GM19351 (cell line): ENCODE measurements around the gene DNAI1.
"Not testable (repeated sequence)": the region's sequence is repeated elsewhere in the genome, so short reads cannot be mapped to it uniquely, and the experiment has no call there.

ENCODE experiments used
- ATAC-seq: cut with Tn5 transposase; IDR thresholded peaks from one replicate; pipeline ENCODE4 v1.9.1; 2021; ENCODE audit warnings: mild to moderate bottlenecking, moderate library complexity; ENCODE audit not compliant: unreplicated experiment

DNAI1 gene

DNA sequence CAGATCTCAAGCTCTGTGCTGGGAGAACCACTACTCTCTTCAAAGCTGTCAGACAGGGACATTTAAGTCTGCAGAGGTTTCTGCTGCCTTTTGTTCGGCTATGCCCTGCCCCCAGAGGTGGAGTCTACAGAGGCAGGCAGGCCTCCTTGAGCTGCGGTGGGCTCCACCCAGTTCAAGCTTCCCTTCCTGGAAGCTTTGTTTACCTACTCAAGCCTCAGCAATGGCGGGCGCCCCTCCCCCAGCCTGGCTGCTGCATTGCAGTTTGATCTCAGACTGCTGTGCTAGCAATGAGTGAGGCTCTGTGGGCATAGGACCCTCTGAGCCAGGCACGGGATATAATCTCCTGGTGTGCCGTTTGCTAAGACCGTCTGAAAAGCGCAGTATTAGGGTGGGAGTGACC, 73.4 kb downstream of the DNAI1 start:
- not testable (repeated sequence) for ATAC-seq

DNA sequence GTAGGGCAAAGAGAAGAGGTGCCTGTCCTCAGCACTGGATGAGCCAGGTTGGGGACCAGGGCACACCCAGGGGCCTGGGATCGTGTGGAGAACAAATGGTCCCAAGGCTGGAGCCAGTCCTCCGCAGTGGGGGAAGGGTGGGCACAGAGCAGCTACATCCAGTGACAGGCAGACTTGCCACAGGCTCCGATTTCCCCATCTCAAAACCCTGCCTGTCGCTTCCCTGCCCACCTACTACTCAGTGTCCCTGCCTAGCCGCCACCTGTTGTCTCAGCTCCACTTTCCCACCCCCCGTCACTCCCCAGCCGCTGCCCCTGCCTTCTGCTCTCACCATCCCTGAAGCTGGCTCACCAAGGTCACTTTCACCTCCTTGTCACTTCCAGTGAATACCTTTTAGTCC, 78.1 kb downstream of the DNAI1 start:
- no peak for ATAC-seq

DNA sequence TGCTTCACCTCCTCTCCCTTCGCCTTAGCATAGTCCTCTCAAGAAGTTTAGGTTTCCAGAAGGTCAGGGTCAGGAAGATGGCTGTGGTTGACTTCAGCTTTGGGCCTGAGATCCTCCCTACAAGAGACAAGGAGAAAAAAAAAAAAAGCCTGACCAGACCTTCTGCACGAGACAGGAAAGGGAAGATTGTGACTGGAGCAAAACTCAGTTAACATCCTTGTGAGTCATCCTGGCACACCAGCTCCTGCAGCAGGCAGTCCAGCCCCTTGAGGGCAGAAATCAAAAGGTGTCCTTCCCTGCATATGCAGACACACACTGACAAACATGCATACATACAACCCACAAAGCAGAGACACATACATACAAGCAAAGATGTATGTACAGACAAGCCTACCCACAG, 82.2 kb downstream of the DNAI1 start:
- ATAC-seq, result no peak

DNA sequence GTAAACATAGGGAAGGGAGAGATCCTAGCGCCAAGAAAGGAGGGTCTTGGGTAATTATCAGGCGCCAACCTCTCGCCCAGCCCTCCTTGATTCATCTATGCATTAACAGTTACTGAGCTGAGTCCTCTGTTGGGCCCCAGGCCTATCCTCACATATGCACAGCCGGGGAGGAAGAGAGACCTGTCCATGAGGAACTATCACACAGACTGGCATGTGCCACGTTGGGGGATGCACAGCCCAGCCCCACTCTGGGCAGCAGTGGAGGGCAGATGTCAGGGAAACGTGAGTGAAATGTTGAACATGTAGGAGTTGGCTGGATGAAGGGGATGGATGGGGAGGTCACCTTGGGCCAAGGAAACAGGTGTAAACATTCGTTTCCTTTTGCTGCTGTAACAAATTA, 82.9 kb downstream of the DNAI1 start:
- no peak for ATAC-seq

DNA sequence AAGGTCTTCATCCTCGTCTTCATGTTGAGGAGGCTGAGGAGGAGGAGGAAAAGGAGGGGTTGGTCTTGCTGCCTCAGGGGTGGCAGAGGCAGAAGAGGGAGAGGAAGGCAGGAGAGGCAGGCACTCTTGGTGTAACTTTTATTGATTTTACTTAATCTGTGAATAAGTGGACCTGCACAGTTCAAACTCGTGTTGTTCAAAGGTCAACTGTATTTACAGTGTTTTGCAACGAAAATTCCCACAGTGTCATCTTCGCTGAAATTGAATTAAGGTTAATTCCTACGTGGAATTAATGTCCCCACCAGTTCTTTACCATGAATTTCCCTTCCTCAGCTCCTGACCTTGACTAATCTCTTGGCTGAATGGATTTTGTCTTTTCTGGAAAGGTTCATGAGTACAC, 85.4 kb downstream of the DNAI1 start:
- no peak for ATAC-seq

DNA sequence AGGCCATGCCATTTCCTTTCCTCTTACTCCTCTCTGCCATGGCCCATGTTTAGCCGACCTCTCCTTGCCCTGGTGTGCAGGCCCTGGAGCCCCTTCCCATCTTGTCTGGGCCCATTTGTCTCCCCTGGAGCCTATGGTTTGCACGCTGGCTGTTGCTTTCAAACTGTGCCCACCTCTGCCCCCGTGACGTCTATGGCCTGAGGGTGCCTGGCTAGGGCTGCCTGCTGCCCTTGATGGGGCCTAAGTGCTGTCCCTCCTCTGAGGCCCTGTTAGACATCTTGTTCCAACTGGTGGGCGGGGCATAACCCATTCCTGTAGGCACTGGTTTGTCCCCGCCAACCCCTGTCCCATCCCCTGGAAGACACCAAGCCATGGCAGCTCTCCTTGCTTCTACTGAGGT, 86.9 kb downstream of the DNAI1 start:
- no peak for ATAC-seq

DNA sequence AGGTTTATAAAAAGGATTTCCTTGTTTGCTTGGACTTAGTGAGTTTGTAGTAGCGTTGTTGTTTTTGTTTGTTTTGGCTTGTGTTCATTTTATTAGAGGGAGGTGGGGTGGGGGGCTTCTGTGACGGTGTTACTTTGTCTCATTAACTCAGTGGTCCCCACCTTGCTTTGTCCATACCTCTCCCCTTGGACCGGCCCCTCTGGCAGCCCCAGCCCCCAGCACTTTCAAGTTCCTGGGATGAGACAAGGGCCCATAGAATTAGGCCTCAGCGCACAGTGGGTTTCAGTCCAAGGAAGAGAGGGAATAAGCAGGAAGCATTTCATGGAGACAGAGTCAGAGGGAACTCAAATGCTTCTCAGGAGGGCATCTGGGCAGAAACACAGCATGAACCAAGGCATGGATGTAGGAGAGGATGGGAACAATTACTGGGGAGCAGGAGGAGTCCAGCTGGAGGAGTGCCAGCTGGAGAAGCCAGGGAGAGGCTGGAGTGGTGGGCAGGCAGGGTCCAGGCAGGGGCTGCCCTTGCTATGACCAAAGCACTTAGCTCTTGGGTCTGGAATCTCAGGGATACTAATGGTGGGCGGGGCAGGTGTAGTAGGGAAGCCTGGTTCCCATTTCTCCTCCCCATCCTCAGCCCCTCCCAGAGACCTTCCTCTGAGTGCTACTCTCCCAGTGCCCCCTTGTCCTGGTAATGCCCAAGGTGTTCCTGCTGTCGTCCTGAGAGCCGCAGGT, 87.7 kb downstream of the DNAI1 start:
- no peak for ATAC-seq

DNA sequence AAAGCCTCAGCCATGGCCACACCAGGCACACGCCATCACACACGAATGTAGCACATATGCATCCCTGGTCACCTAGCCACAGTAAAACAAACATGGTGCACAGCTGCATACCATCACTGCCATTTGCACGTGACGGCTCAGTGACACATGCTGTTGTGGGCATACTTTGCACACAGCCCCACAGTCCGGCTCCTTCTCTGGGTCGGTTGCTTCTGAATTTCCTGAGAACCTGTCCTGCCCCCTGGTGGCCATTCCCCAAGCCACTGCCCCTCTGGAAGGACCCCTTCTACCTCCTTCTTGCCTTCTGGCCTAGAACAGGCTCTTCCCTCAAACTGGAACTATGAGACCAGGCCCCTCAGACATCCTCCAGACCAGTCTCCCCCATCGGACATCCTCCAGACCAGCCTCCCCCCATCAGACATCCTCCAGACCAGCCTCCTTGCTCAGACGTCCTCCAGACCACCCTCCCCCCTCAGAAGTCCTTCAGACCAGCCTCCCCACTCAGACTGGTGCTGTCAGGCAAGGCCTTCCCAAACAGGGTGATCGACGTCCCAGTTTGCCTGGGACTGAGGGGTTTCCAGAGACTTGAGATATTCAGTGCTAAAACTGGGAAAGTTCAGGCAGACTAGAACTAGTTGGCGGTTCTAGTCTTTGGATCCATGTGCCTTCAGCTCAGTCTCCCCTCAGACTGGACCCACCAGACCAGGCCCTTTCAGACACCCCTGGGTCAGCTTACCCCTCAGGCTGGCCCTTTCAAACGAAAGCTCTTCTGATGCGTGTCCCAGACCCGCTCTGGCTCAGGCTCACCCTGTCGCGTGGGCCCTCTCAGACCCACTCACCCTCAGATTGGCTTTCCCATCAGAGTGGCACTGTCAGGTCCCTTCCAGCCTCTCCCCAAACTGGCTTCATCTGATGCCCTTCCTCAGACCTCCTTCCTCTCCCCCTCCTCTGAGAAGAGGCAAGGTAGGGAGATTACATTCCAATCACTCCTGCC, 88.5 kb downstream of the DNAI1 start:
- no peak for ATAC-seq

DNA sequence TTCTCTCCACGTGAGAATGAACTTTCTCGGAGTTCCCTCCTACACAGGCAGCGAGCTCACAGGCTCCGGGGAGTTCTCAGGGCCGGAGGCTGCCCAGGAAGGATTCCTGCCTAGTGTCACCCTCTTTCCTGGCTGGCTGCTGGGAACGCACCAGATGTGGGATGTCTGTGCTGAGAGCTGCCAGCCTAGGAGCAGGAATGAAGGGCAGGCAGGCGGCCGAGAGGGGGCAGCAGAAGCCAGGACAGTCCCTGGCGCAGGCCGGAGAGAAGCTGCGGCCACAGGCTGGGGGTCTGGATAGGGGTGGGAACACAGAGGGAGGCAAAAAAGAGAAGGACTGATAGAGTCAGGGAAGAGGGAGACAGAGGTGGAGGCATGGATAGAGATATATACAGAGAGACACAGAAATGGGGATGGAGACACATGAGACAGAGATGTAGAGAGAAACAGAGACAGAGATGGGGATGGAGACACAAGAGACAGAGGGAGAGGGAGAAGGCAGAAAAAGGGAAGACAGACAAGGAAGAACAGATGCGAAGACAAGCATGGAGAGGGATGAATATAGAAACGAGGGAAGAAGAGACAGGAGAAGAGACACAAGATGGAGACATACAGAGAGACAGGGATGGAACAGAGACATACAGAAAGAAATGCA, 89.5 kb downstream of the DNAI1 start:
- no peak for ATAC-seq

DNA sequence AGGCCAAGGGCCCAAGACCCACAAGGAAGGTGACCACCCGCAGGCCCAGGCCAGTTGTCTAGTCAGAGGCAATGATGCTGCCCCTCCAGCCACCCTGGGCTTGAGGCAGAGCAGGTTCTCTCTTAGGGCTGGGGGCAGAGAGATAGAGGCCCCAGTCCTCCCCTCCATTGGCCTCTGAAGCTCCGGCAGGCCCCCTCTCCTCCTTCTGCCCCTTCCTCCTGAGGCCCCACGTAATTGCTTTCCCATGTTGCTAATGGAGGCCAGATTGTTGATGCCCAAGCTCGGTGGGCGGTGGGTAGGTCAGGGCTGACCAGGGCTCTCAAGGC, 90.8 kb downstream of the DNAI1 start:
- ATAC-seq, result no peak

DNA sequence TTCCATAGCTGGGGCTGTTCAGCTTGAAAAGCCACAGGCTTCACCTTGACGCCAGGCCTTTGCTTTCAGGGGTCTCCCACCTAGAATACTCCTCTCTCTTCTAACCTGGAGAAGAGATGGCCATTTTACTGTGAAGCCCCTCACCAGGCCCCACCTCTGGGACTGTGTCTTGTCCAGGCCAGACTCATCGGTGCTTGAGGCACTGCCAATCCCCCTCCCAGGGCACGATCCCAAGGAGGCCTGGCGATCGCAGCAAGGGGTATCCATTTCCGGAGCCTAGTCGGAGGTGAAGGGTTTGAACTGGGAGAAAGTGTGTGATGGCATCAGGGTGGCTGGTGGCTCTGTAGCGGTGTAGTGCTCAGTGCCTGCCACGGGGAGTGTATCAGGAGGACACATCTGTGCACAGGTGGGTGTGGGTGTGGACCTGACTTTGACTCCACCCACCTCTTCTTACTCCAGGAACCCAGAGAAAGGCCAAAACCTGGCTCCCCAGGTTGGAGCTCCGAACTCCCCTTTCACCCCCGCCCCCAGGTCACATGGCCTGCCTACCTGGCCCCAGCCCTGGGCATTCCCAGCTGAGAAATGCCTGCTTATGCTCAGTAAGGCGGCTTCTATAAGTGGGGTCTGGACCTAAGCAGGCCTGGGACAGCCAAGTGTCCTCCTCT, 91.5 kb downstream of the DNAI1 start:
- ATAC-seq, result no peak

DNA sequence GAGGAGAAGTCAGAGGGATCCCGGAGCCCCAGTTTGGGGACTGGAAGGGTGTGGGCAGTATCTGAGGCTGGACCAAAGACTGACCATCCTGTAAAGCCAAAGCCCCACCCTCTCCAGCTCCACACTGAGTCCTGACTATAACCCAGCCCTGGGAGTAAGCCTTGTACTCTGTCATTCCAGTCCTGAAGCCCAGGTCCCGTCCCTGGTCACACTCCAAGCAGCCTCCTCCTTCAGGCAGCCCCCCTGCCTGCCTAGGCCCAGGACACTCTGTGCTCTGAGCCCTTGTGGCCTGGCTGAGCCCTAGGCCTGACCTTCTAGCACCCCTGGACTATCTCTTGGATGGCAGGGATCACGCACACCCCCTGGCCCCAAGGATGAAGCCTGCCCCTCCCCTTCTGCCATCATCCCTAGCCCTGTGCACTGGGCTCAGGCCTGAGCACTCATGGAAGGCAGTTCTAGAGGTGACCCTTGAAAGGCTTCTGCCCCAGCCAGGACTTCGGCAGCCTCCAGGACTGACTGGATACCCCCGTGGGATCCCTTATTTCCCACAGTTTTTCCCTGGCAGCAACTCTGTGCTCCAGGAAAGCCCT, 92.2 kb downstream of the DNAI1 start:
- ATAC-seq, result no peak

DNA sequence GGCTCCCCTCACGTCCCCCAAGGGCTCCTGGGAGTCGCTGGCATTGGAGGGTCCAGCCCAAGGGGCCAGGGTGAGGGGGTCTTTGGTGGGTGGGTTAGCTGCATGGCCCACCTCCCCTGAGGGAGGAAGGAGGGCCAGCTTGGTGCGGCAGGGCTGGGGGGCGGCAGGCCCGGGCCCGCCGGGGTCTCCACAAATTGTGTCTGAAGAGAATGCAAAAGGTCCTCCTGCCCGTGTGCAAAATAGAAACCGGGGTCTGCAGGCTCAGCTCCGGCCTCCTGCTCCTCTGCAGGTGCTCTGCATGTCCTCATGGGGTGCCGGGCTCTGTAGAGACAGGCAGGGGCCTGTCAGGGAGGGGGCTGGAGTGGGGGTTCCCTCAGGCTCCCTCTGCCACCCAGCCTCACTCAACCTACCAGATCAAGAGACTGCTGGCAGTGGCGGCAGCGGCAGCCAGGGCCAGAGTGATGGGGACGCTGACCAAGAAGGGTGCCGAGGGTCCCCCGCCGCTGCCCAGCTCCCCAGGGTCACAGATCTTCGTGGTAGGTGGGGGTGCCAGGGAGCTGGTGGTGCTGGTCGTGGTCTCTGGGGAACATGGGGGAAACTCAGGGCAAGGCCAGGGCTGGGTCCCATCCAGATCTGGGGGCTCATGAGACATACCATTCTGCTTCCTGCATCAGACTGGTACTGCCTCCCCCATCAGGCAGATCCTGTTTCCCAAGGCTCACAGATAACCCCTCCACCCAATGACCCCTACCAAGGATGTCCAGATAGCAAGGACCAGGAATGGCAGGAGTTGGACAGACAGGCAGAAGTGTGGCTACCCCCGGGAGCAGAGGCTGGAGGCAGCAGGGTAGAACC, 93.4 kb downstream of the DNAI1 start:
- no peak for ATAC-seq

DNA sequence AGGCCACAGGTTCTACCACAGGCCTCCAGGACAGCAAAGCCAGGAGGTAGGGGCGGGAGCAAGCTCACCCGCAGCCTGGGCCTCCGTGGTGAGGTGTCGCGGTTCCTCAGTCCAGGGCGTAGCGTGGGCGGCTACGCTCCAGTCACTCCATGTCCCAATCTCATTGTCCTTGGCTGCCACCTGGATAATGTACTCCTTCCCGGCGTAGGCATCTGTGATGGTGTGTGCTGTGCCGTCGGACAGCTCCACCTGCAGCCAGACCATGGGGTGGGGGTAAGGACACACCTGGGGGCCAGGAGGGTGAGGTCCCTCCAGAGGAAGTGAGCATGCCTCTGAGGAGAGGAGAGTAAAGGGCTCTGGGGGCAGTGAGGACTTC, 94.0 kb downstream of the DNAI1 start:
- no peak for ATAC-seq

DNA sequence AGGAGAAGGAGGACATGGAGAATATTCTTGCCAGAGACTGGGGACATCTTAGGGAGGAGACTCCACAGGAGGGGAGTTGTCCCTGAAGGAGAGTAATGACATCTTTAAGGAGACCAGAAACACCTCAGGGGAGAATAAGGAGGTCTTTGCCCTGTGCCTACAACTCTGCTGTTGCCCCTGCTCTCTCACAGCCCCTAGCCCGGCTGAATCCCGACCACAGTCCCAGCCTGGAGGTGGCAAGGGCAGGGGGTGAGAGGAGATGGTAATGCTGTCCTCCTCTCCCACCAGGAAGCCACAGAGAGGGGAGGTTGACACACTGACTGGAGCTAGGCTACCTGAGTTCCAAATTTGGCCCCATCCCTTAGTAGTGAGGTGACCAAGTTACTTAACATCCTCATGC, 94.4 kb downstream of the DNAI1 start:
- no peak for ATAC-seq

DNA sequence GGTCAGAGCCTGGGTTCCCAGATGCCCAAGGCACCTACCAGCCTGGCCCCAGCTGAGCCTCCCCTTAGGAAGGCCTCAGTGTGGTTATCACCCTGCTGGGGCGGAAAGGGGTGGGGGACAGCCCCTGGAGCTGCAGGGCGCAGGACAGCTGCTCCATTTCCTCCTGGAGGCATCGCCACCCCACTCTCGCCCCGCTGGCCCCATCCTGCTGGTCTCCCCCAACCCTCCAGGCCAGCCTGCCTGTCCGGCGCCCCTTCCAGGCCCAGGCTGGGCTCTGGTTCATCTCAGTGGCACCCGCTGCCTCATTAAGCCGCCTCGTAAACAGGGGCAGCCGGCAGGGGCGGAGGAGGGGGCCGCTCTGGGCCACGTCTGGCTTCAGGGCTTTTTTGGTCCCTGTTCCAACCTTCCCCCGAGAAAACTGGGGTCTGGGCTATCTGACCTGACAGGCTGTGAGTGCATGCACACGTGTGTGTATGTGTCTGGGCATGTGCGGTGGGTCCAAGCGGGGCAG, 95.0 kb downstream of the DNAI1 start:
- no peak for ATAC-seq

DNA sequence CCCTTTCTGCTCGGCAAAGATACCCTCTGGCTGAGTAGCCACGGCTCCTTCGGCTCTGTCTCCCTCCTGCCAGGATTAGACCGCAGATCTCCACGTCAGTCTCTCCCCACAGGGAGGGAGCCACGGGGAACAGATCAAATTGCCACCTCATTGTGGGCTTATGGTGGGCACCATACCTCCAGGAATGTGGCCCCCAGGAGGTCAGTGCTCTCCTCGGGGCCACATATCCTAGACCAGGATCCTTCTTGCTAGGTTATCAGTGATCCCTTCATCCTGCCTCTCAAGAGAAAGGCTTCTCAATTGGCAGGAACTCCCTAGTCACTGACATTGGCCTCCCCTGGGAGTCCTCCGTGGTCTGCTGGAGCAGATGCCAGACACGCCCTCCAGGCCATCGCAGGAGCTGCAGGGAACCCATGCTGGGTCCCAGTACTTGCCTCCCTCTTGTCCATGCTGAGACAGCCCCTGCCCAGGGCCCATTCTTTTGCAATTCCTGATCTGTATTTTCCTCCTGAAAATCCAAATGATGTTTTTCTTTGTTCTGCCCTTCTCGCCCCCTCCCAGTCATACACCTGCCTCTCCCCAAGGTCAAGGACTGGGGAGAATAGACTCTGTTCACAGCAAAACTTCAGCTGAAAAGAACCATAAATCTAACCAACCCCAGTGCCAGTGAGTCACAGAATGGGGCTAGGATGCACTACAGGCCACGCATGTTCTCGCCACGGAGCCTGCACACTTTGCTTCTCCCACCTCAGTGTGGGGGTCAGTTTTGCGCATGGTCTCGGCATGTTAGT, 95.8 kb downstream of the DNAI1 start:
- no peak for ATAC-seq

DNA sequence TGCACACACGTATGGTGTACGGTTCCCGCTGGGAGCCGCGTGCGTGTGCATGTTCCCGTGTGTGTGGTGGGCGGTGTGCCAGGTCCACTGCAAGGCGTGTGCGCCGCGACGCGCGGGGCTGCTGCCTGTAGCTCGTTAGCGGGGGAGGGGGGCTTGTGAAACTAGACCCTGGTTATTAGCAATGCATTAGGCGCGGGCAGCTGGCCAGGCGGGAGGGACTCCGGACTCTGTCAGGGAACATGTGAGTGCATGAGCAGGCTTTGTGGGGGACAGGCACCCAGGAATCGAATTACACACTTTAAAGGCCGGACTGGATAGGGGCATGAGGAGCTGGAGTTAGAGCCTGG, 96.4 kb downstream of the DNAI1 start:
- ATAC-seq, result no peak

DNA sequence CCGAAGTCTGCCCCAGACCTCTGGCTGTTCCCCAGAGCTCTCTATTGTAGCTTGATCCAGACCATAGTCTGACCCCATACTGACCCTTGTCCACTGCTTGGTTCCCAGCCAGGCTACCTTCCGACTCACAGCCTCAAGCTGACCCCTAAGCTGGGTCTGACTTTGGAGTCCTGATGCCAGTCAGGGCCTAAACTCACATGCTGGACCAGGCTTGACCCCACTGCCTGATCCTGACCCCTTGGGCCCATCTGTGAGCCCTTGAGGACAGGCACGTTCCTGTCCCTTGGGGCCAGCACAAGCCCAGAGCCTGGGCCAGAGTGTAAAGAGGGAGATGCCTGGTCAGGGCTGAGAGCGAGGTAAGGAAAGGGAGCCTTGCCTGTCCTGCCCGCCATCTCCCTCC, 96.9 kb downstream of the DNAI1 start:
- ATAC-seq, result no peak
